Nephron progenitor cell (in vitro differentiated cells): ENCODE data around the gene PROCR.
"Not testable (repeated sequence)": the region's sequence is repeated elsewhere in the genome, so short reads cannot be mapped to it uniquely, and the experiment has no call there.

ENCODE experiments used
- DNase-seq: peaks from one replicate; pipeline ENCODE4 v3.0.0; 2021
- H3K27ac Mint-ChIP-seq: 2 replicates; pipeline ENCODE4 v1.8.0; 2021; ENCODE audit warnings: mild to moderate bottlenecking, moderate library complexity, mixed read lengths
- H3K27me3 Mint-ChIP-seq: 2 replicates; pipeline ENCODE4 v1.8.0; 2021; ENCODE audit warnings: mild to moderate bottlenecking, low read depth, mixed read lengths; ENCODE audit not compliant: poor library complexity
- H3K36me3 Mint-ChIP-seq: 2 replicates; pipeline ENCODE4 v1.8.0; 2021; ENCODE audit warnings: low read depth, mixed read lengths
- H3K4me1 Mint-ChIP-seq: 2 replicates; pipeline ENCODE4 v1.8.0; 2021; ENCODE audit warnings: mixed read lengths
- H3K4me3 Mint-ChIP-seq: 2 replicates; pipeline ENCODE4 v1.8.0; 2021; ENCODE audit warnings: mild to moderate bottlenecking, moderate library complexity, mixed read lengths
- H3K9me3 Mint-ChIP-seq: 2 replicates; pipeline ENCODE4 v1.8.0; 2021; ENCODE audit warnings: mild to moderate bottlenecking, moderate library complexity, mixed read lengths
- TF ChIP-seq, protein P1 (sequence below): fragments of 200-600 bp; sonication (generic); IDR thresholded peaks from 2 replicates; pipeline ENCODE4 v1.5.0; 2021; ENCODE audit warnings: antibody characterized with exemption

Gene PROCR

DNA sequence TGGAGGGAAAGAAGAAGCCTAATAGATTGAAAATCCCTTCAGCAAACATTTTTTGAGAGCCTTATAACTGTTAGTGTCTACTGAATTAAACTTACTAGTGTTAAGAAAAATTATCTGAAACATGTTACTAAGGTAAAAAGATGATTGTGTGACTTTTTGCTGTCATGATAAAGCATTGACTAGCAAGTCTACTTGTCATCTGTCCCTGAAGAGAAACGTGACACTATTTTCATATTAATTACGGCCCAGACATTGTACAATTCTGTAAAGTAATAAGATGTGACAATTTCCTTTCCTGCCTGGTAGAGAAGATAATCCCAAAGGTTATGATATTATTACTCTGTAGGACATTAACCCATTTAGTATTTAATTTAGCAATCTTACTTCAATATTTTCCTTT is 15.9 kb upstream of the PROCR start:
- H3K4me1 Mint-ChIP-seq = no peaks in the 10 kb centered on the region
- peaks cover 13% of the 10 kb centered on the region for H3K9me3 Mint-ChIP-seq
- H3K4me3 Mint-ChIP-seq = no peak overlapping the region
- TF ChIP-seq, protein P1, sequence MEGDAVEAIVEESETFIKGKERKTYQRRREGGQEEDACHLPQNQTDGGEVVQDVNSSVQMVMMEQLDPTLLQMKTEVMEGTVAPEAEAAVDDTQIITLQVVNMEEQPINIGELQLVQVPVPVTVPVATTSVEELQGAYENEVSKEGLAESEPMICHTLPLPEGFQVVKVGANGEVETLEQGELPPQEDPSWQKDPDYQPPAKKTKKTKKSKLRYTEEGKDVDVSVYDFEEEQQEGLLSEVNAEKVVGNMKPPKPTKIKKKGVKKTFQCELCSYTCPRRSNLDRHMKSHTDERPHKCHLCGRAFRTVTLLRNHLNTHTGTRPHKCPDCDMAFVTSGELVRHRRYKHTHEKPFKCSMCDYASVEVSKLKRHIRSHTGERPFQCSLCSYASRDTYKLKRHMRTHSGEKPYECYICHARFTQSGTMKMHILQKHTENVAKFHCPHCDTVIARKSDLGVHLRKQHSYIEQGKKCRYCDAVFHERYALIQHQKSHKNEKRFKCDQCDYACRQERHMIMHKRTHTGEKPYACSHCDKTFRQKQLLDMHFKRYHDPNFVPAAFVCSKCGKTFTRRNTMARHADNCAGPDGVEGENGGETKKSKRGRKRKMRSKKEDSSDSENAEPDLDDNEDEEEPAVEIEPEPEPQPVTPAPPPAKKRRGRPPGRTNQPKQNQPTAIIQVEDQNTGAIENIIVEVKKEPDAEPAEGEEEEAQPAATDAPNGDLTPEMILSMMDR = no peak
- peaks cover 21% of the 10 kb centered on the region for H3K27me3 Mint-ChIP-seq
- H3K27ac Mint-ChIP-seq = no peak overlapping the region
- DNase-seq = no peak
- no peaks in the 10 kb centered on the region for H3K36me3 Mint-ChIP-seq

DNA sequence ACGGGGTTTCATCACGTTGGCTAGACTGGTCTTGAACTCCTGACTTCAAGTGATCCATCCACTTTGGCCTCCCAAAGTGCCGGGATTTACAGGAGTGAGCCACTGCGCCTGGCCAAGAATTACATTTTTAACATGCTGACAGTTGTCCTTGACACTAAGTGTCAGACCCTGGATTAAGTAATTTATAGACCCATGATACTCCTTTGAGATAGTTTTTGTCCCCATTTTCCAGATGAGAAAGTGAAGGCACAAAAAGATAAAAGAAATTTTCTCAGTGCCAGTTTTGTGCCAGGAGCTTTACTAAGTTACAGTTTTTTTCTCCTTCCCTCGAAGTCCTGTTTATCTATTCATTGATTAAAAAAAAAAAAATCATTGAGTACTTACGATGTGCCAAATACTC is 14.9 kb upstream of the PROCR start:
- DNase-seq = no peak
- H3K36me3 Mint-ChIP-seq = no peaks in the 10 kb centered on the region
- TF ChIP-seq, protein P1 = no peak
- H3K4me3 Mint-ChIP-seq = no peak overlapping the region
- no peak overlapping the region for H3K27ac Mint-ChIP-seq
- H3K9me3 Mint-ChIP-seq = peaks cover 5% of the 10 kb centered on the region
- H3K27me3 Mint-ChIP-seq = peaks cover 15% of the 10 kb centered on the region
- no peaks in the 10 kb centered on the region for H3K4me1 Mint-ChIP-seq

DNA sequence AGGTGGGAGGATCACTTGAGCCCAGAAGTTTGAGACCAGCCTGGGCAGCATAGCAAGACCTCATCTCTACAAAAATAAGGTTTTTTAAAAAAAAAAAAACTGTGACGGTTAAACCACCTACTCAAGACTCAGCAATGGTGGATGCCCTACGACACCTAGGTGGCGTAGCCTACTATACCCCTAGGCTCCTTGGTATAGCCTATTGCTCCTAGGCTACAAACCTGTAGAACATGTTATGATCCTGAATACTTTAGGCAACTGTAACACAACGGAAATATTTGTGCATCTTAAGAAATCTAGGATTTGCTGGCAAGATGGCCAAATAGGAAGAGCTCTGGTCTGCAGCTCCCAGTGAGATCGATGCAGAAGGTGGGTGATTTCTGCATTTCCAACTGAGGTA is 11.5 kb upstream of the PROCR start:
- not testable (repeated sequence) for H3K4me1 Mint-ChIP-seq, DNase-seq, H3K36me3 Mint-ChIP-seq, H3K27ac Mint-ChIP-seq, H3K4me3 Mint-ChIP-seq
- H3K27me3 Mint-ChIP-seq = peaks cover 15% of the 10 kb centered on the region
- peaks cover 17% of the 10 kb centered on the region for H3K9me3 Mint-ChIP-seq

DNA sequence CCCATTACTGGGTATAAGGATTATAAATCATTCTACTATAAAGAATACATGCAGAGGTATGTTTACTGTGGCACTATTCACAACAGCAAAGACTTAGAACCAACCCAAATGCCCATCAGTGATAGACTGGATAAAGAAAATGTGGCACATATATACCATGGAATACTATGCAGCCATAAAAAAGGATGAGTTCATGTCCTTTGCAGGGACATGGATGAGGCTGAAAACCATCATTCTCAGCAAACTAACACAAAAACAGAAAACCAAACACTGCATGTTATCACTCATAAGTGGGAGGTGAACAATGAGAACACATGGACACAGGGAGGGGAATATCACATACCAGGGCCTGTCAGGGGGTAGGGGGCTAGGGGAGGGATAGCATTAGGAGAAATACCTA is 7.3 kb upstream of the PROCR start:
- not testable (repeated sequence) for H3K27me3 Mint-ChIP-seq, DNase-seq, H3K4me3 Mint-ChIP-seq, H3K27ac Mint-ChIP-seq, H3K4me1 Mint-ChIP-seq, H3K36me3 Mint-ChIP-seq
- peaks cover 17% of the 10 kb centered on the region for H3K9me3 Mint-ChIP-seq

DNA sequence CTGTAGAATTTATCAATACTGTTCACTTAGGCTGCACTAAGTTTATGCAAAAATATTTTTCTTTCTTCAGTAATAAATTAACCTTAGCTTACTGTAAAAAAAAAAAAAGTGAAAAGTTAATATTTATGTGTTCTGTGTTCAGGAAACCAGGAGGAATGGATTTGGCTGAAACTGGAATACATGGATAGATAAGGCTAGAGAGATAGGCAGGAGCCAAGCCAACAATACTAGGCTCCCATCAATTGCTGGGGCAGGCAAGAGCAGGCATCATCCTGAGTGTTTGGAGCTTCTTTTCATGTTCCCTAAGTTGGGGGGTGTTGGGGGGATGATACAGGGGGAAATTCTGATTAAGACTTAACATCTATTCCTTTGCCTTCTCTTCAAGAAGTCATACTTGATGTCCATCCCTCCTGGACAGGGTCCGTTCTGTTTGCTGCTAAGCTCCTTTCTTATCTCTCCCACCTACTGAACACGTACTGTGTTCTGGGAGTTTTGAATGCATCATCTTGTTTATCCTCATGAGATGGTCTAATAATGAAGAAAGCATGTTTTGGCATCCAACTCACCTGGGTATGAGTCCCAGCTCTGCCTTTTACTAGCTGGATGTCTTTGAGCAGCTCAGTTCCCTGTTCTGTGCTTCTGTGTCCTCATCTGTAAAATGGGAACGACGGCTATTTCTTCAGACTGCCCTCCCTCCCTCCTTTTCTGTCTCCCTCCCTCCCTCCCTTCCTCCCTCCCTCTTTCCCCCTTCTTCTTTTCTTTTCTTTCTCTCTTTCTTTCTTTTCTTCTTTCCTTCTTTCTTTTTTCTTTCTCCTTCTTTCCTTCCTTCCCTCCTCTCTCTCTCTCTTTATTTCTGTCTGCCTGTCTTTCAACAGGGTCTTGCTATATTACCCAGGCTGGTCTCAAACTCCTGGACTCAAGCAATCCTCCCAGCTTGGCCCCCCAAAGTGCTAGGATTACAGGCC is 6.4 kb upstream of the PROCR start:
- H3K9me3 Mint-ChIP-seq = peaks cover 17% of the 10 kb centered on the region
- no peak overlapping the region for H3K4me3 Mint-ChIP-seq
- H3K36me3 Mint-ChIP-seq = no peaks in the 10 kb centered on the region
- TF ChIP-seq, protein P1 = no peak
- peaks cover 7% of the 10 kb centered on the region for H3K27me3 Mint-ChIP-seq
- H3K27ac Mint-ChIP-seq = peak overlapping the region; percentile 9
- no peaks in the 10 kb centered on the region for H3K4me1 Mint-ChIP-seq
- no peak for DNase-seq

DNA sequence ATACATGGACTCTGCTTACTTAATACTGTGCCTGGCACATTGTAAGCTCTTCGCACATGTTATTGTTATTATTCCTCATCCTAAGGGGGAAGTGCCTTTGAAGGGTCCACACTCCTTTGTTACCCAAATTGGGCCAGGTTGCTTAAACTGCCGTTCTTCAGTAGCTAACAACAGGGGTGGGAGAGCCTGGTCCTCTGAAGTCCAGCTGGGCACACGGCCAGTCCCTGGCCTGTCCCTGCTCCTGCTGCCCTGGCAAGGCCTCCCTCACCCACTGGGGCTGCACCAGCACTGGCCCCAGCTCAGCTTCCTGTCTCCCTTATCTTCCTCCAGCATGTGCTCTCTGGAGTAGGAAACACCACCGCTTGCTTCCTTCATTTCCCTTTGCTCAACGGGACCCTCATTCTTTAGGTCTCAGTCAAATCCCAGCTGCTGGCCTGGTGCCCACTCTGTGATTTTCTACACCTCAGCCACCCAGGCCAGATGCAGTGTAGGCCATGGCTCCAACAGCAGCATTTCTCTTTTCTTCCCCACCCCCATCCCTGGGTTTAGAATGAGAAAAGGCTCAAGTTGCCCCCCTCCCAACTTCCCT is 5.5 kb upstream of the PROCR start:
- no peaks in the 10 kb centered on the region for H3K36me3 Mint-ChIP-seq
- DNase-seq = no peak
- no peak overlapping the region for H3K4me3 Mint-ChIP-seq
- peaks cover 4% of the 10 kb centered on the region for H3K4me1 Mint-ChIP-seq
- H3K9me3 Mint-ChIP-seq = peaks cover 17% of the 10 kb centered on the region
- peaks cover 7% of the 10 kb centered on the region for H3K27me3 Mint-ChIP-seq
- TF ChIP-seq, protein P1 = no peak
- peak overlapping the region; percentile 55 for H3K27ac Mint-ChIP-seq
